ENCODE data around the gene SRCIN1.

SRCIN1 gene

DNA sequence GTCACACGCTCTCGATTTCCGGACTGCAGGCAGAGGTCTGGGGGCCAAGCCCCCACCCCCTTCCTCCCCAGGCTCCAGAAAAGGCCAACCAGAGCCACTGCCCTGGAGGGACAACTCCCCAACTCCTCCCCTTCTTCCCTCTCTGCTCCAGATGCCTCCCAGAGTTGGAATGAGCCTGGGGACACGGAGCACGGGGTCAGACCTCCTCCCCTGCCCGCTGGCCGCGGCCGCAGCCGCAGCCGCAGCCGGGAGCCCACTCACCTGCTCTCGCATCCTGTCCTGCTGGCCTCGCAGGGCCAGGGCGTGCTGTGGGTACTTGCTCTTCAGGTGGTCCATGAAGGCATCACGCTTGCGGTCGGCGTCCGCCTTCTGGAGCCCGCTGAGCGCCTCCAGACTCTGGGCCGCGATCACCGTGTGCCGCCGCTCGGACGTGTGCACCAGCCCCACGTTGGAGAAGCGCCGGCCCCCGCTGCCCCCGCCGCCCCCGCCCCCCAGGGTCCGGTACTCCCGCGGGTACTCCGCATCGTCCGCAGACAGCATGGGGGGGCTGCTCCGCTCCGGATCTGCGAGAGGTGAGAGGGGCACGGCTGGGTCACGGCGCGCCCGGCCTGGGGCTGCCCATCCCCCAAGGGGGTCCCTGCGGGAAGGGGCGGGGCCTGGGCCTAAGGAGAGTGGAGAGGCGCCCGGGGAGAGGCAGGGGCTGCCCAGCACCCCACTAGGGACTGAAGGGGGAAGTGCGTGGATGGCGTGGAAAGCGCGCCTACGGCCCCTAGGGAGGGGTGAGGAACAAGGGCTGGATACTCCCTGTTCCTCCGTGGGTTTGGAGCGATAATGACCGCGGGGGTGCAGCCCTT, 27.3 kb downstream of the SRCIN1 start:
- peak; percentile 62 for DNase-seq

GRCh38 chr17:38577645-38578173, 28.0 kb downstream of the SRCIN1 start:
- no peak for DNase-seq

DNA sequence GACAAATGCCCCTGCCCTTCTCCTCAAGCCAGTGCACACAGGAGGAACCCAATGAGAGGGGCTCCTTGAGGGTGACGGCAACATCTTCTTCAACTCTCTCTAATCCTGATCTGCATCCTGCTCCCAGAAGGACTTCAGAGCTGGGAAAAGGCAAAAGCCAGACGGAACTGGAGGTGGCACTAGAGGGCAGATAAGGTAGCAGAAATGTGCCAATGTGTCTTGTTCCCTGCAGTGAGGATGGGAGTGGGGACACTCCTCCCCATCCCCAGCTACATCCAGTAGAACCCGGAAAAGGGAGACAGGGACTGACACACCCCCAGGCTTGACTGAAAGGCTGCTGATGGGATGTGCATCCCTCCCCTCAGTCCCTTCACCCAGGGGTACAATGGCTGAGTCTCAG, 28.5 kb downstream of the SRCIN1 start:
- DNase-seq = no peak

DNA sequence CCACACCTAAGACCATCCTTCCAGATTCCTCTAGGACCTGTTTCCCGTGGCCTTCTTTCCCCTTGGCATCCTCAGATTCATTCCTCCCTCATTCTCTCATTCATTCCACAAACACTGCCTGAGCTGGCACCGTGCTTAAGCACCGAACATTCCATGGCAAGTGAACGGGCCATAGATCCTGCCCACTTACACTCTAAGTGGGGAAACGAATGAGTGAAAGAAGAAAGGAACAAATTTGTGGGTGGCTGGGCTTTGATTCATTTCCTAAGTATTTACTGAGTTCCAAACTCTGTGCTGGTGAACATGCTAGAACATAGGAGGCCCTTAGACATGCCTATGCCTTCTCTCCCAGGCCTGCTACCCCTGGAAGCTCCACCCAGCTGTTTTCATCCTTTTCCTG, 30.0 kb downstream of the SRCIN1 start:
- no peak for DNase-seq

DNA sequence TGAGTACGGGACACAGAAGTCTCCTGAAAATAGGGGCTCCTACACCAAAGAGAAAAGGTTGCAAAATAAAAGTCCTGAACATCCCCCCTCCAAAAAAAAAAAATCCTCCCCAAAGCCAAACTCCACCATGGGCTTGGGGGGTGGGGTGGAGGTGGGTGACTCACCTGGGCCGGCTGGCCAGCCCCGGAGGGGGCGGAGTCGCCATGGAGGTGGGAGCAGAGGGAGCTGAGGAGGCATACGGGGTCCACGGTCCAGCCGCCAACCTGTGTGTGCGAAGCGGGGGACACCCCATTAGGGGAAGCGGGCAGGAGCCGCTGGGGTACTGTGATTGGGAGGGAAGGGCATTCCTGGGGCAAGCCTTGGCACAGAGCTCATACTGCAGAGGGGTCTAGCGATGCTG, 31.0 kb downstream of the SRCIN1 start:
- DNase-seq = no peak

DNA sequence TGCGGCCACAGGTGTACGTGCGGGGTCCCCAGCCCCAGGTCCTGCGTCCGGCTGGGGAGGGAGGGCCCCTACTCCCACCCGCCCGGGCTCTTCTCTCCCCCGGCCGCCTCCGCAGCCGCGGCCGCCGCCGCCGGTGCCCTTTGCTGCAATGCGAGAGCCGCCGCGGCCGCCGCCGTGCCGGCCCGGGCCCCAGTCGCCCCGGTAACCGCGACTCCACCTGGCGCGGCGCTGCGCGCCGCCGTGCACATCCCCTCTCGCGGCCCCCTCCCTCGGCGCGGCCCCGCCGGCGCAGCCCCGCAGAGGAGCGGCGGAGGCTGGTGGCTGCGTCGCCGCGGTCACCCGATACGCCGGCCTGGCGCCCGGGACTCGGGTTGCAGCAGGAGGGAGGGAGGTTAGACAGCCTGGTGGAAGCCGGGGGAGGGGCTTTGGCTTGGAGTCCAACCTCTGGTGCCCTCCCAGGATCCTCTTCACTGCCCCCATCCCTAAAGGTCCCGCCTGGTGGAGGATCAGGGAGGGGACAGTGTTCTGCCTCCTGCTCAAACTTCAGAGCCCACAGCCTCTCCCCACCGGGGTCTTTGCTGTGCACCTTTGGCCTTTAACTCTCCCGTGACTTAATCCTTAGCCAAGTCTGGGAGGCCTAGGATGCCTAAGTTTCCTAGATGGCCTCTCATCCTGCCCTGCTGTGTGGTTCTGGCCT, 32.9 kb downstream of the SRCIN1 start:
- DNase-seq = peak; percentile 41

DNA sequence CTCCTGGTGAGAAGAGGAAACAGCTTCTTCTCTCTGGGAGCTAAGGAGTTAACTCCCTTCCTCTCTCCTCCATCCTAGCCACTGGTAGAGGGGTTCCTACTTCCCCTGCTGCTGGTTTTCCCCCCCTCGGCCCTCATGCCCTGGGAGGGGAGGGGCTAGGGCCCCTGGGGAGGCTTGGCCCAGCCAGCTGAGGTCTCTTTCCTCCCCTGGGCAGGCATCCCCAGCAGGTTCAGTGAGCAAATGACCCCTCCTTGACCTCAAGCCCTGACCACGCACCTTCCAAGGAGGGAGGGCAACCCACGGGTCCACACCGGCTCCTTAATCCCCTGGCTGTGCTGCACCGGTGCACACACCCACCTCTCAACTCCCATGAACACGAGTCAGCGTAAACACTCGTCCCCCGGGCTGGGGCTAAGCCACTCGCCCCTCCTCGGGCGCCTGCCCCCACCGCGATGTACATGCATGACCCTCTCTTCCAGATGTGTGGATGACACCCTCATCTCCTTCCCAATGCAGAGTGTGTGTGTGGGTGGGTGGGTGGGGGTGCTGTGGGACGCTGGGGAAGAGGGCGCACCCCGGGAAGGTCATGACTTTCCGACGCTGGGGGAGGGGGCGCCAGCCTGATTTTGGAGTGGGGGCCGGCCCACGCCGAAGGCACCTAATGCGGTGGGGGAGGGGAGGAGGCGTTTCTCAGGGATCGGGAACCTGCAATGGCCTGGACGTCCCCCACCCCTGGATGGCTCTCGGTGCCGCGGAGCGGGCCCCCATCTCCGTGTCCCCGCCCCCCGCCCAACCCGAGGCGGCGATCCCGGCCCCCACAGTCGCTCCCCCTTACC, 33.7 kb downstream of the SRCIN1 start:
- DNase-seq = no peak

GRCh38 chr17:38569701-38570512, 35.8 kb downstream of the SRCIN1 start:
- no peak for DNase-seq

DNA sequence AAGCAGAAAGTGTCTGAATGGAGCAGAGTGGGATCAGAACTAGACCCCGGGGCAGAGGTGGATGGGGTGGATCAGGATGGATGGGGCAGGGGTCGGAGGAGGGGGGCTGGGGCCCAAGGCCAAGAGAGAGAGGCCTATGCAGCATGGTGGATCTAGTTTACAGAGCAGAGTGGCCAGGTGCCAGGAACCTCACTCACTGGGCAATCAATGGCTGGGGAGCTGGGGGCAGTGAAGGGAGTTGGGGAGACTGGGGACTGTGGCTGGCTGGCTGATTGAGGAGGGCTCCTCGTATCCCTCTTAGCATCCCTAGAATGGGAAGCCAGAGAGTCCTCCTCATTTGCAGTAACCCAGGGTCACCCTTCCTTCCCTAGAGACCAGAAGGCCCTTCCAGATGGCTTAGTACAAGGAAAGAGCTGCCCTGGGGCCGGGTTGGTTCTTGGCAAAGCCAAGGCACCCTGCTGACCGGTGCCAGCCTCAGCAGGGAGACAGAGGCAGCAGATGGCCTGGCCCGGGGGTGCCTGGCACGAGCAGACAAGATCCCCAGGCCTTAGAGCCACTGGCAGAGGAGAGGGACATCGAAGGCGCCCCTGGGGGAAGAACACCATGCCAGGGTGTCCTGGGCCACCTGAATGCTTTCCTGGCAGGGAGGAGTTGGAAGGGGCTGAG, 36.8 kb downstream of the SRCIN1 start:
- DNase-seq = no peak

DNA sequence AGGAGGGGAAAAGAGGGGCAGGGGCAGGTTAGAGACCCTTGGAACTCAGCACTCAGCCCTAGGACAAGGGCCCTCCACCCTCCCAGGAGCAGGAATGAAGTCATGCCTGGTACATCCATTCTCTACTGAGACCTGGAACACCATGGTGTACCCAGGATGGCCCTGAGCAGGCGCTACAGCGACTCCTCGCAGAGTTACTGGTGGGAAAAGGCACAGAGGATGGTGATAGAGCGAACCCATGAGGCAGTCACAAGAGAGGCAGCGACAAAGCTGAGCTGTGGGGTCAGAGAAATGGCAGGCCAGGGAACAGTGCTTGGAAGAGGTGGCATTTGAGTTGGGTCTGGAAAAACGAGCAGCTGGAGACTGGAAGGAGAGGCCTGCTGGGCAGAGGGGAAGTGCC, 37.5 kb downstream of the SRCIN1 start:
- DNase-seq = no peak

GRCh38 chr17:38567350-38567749, 38.4 kb downstream of the SRCIN1 start:
- no peak for DNase-seq

GRCh38 chr17:38566666-38567031, 39.1 kb downstream of the SRCIN1 start:
- no peak for DNase-seq

DNA sequence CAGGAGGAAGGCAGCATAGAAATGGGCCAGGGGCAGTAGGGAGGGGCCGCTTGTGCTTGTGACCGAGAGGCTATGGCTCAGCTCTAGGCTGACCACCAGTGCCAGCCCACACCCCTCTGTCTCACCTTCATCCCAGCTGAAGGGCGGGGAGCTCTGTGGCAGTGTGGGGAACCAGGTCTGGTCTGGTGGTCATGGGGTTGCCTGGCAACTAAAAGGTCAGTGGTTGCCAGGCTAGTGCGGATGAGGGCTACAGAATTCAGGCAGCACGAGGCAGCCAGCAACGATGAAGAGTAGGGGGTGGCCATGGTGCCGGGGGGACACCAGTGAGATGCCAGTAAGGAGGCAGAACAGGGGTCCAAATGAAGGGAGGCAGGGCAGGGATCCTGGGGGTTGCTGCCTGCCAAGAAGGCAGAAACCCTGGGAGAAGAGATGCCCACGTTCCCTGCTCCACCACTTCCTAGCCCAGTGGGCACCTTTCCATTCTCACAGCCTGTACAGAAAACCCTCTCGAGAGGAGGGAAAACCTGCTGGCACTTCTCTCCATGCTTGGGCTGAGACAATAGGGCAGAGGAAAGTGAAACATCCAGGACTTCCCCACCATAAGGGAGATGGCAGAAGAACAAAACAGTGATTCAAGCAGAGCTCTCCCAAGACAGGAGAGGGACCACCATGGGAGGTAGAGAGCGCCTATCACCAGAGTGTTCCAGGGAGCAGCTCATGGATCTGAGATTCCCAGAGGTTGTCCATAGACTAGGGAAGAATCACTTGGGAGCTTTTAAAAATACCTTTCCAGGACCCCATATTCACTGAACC, 39.7 kb downstream of the SRCIN1 start:
- no peak for DNase-seq

- peak; percentile 23 for DNase-seq
Observed at GRCh38 chr17:38564869-38565268, 40.9 kb downstream of the SRCIN1 start.

GRCh38 chr17:38564254-38564837, 41.4 kb downstream of the SRCIN1 start:
- peak; percentile 40 for DNase-seq

- DNase-seq = peak; percentile 19
Observed at GRCh38 chr17:38563362-38564253, 42.1 kb downstream of the SRCIN1 start.

DNA sequence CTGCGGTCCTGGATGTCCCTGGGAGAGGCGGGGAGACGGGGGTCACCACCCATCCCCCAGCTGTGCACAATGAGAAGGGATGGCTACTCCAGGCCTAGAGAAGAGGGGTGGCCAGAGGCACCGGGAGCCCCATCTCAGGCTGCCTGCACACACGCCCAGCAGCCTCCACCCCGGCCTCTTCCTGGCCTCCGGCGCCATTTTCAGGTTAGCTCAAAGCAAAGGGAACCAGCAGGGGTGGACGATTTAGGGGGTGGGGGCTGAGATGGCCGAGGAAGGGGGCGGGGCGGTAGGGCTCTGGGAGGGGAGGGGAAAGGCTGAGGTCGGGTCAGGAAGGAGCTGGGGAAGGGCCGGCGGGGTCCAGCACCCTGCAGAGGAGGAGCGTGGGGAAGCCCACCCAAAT, 42.8 kb downstream of the SRCIN1 start:
- no peak for DNase-seq

GRCh38 chr17:38562215-38562569, 43.6 kb downstream of the SRCIN1 start:
- no peak for DNase-seq

Data from right kidney (tissue), 1 donor.